CD4-positive, alpha-beta T cell treated with Interleukin-4 for 4 hours (primary cell): Measurements from ENCODE around the gene ZNF555.
"Not testable (repeated sequence)": the region's sequence is repeated elsewhere in the genome, so short reads cannot be mapped to it uniquely, and the experiment has no call there.

Source experiments
- DNase-seq: peaks from one replicate; pipeline ENCODE4 v3.0.0-alpha.2; 2020

The ZNF555 gene

DNA sequence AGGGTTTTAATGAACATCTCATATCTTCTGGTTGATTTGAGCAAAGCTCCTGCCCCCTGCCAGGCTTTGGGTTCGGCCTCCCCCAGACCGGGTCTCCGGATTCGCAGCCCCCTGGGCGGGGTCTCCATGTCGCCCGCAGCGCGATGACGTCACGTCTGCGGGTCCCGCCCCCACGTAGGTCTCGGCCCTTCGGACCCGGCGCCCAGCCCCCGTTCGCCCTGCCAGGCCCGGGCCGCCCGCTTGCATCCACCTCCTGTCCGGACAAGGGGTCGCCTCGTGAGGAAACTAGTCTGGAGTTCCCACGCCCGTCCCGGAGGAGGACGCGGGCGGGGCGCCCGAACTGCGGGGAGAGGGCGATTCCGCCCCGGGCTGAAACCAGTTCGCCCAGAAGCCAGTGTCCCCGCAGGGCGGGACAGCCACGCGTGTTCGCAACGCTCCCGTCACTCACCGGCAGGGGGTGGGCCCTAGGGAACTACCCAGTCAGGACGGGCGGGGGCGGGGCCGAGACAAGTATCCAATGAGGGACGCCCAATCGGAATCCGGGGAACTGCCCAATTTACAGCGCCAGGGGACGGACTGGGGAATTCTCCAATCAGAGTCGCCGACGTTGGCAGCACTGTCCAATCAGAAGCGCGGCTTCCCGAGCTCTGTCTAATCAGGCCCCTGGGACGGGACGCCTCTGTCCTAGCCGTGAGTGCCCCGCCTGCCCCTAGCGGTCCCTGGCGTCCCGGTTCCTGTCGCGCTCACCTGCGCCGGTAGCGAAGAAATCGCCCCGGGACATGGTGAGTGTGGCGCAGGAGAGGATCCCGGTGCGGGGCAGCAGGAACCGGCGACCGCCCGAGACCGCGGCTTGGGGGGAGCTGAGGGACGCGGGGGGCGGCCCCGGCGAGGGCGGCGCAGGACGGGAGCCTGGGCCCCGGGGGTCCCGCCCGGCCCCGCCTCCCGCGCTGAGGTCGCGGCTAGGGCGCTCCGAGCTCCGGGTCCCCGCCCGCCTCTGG, at the start of gene ZNF555:
TSS of gene ZNF555 (plus strand) at position 682 of the 998 bp plus-strand sequence. CDS start at position 780, 98 bp downstream.
- peak; percentile 99 for DNase-seq

DNA sequence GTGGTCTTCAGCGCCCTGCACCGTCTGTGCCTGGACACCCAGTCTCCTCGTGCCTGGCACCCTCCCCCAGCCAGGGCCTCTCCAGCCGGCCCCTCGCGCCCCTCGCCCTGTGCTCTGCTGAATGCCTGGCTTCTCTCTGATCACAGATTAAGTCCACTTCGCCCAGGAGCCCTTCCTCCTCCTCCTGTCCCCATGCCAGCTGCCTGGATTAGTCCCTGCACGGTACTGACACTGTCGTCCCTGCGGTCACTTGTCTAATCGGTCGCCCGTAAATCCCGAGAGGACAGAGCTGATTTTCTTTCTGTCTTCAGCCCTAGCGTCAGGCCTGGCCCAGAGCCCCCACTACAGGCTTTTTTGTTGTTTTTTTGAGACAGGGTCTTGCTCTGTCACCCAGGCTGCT, 49.4 kb upstream of the ZNF555 start:
- no peak for DNase-seq

GRCh38 chr19:2792666-2793065, 48.6 kb upstream of the ZNF555 start:
- DNase-seq, result not testable (repeated sequence)

DNA sequence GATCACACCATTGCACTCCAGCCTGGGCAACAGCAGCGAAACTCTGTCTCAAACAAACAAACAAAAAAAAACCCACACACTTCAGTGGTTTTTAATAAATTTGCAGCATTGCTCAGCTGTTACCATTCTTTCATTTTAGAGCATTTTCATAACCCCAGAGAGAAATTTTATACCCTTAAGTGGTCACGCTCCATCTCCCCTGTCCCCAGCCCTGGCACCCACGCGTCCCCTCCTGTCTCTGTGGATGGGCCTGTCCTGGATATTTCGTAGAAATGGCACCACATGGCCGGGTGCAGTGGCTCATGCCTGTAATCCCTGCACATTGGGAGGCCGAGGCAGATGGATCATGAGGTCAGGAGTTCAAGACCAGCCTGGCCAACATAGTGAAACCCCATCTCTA, 48.1 kb upstream of the ZNF555 start:
- no peak for DNase-seq

GRCh38 chr19:2793577-2793976, 47.7 kb upstream of the ZNF555 start:
- no peak for DNase-seq

DNA sequence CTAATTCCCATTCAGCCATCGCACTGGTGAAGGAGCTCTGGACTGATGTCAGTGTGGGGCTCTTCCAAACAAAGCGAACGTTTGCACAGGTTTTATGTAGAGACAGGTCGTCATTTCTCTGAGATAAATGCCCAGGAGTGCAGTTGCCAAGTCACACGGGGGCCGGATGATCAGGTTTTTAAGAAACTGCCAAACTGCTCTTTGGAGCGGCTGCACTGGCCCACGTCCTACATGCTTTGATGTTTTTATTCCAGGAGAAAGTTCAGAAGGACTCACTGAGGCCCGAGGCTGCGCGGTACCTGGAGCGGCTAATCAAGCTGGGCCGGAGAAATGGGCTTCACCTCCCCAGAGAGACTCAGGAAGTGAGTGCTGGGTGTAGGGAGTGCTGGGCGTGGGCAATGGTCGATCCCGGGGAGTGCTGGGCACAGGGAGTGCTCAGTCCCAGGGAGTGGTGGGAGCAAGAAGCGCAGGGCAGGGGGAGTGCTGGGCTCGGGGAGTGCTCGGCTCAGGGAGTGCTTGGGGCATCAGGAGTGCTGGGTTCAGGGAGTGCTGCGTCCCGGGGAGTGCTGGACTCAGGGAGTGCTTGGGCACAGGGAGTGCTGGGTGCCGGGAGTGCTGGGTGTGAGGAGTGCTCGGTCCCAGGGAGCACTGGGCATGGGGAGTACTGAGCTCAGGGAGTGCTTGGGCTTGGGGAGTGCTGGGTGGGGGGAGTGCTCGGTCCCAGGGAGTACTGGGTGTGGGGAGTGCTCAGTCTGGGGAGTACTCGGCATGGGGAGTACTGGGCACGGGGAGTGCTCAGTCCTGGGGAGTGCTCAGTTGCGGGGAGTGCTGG, 45.2 kb upstream of the ZNF555 start:
- DNase-seq, result no peak

- no peak for DNase-seq
Measured at GRCh38 chr19:2796659-2797266, 44.5 kb upstream of the ZNF555 start.

DNA sequence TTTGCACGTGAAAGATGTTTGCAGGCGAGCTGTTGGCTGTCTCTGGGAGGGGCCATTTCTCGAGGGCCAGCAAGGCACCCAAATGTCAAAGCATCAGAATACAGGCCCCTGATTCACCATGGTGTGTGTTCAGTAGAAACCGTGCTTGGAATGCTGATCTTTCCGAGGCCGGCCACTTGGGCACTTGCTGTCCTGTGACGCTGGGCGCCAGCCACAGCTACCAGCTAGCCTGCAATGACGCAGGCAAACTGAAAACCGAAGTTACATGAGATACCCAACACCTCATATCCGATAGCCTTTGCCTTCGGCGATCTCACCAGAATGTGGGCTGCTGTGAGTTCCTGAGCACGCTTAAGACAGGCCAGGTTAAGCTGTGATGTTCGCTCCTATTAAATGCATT, 44.0 kb upstream of the ZNF555 start:
- DNase-seq, result no peak

DNA sequence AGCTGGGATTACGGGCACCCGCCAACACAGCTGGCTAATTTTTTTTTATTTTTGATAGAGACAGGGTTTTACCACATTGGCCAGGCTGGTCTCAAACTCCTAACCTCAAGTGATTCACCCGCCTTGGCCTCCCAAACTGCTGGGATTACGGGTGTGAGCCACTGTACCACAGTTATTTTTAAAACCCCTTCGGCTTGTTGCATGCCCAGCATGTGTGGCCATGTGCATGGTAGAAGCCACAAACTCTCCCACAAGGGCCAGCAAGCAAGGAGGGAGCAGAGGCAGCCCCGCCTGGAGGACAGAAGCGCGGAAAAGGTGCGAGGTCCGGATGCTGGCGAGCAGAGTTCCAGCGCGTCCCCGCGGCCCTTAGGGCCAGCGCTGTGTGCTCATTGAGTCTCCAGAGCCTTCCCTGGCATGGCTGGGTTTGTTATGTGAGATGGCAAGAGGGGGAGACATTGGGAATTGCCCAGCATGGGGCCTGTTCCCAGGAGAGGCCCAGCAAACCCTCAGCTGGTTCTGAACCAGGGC, 43.1 kb upstream of the ZNF555 start:
- DNase-seq, result no peak

GRCh38 chr19:2798733-2799132, 42.5 kb upstream of the ZNF555 start:
- DNase-seq, result no peak

DNA sequence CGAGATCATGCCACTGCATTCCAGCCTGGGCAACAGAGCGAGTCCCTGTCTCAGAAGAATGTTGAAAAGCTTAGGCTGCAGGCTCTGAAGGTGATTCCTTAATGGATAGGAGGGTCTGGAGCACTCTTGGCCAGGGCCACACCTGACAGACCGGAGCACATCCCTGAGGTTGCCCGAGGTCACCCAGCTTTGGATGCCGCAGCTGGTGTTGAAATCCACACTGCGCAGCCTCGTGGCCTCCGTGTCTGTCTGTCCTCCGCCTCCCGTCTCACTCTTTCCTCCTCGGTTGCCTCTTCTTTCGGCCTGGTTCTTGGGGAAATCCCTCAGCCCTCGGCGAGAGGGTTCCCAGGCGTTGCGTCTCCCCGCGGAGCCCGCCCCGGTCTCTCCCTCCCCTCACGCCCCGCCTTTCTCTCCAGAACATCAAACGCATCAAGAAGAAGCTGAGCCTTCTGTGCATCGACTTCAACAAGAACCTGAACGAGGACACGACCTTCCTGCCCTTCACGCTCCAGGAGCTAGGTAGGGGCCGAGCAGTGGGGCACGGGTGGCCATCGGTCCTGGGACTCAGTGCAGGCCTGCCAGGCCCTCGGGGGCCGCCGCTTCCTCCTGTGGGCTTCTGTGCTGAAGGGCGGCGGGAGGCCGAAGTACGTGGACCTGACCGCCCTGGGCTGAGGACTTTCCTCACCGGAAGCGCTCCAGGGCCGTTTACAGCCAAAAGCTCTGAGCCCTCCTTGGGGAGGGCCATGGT, 41.8 kb upstream of the ZNF555 start:
- no peak for DNase-seq

GRCh38 chr19:2800506-2800905, 40.8 kb upstream of the ZNF555 start:
- DNase-seq, result no peak

DNA sequence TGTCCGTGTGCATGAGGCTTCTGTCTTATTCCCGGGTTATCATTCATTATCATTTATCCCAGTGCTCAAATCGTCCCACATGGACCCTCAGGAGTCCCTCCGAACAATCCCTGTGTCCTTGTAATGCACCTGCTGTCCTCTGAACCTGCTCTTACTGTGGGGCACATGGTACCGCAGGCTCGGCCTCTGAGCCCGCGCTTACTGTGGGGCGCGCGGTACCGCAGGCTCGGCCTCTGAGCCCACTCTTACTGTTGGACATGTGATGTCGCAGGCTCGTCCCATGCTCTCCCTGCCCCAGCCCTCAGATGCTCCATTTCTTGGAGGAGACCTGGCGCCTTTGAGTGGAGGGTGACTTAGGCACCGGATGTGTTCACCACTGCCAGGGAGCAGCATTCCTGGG, 38.4 kb upstream of the ZNF555 start:
- no peak for DNase-seq

DNA sequence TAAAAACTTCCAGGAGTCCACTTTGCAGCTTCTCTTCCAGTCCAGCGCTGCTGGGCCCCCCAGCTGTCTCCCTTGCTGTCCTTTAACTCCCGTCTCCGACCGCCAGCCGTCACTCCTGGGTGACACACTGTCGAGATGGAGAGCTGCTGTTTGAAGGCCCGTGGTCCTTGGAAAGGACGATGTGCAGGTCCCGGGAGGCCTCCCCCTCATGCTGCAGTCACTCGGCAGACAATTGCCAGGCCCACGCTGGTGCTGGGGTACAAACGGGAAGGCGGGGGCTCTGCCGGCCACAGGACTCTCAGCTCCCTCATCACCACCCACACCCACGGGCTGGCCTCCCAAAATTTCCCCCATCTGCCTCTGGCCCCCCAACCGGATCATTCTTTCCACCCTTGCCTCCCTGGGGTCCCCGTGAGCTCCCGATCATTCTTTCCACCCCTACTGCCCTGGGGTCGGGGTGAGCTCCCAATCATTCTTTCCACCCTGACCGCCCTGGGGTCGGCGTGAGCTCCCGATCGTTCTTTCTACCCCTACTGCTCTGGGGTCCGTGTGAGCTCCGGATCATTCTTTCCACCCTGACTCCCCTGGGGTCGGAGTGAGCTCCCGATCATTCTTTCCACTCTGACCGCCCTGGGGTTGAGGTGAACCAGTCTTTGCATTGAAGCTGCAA, 37.7 kb upstream of the ZNF555 start:
- no peak for DNase-seq

GRCh38 chr19:2804156-2805004, 36.9 kb upstream of the ZNF555 start:
- no peak for DNase-seq

DNA sequence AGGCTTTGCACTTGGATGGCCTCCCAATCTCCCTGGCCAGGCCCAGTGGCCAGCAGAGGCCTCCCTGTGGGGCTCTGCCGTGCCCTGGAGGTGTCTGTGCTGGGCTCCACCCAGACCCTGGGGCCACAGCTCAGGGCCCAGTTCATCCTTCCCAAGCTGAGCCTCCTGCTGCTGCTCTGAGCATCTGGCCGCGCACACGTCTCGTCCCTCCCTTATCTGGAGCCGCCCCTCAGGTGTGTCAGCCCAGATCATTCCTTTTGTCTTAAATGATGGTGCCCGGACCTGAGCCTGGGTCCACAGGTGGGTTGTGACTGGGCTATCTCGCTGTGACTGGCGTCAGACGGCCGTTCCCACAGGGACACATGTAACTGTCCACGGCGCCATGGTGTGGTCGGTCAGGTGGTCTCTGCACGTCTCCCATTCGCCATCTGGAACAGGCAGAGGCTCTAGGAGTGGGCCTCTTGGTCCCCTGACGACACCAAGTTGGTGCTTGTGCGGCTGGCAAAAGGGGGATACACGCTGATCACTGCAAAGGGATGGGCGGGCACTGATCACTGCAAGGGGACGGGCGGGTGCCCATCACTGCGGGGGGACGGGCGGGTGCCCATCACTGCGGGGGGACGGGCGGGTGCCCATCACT, 35.9 kb upstream of the ZNF555 start:
- no peak for DNase-seq

- no peak for DNase-seq
Measured at GRCh38 chr19:2805991-2806649, 35.2 kb upstream of the ZNF555 start.

- no peak for DNase-seq
Measured at GRCh38 chr19:2806736-2807378, 34.4 kb upstream of the ZNF555 start.
